ENCODE measurements around the gene KCNQ1OT1.

DNA sequence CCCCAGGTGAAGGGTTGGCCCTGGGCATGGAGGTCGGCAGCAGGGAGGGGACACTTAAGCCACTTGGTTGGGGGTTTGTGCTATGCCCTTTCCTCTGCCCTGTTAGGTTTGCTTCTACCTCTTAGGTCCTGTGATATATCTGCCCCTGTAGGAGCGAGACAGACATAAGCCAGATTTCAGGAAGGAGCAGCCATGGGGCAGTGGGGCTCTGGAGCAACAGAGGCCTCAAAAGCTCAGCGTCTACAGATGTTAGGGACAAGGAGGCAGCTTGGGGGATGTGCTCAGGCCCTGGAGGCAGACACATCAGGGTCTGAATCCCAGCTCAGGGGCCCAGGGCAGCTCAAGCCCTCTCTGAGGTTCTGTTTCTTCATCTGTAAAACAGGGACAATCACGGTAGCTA lies 27.2 kb upstream of the KCNQ1OT1 start:
- TF ChIP-seq ZBTB7A (tag by site-specific recombination; IDR thresholded peaks at IDR 0.05; ENCODE audit: low read depth) (no peak), CTCF (tag by site-specific recombination; IDR thresholded peaks at IDR 0.05) (no peak), ZNF510 (tag by site-specific recombination; IDR thresholded peaks at IDR 0.05; ENCODE audit: insufficient replicate concordance) (no peak), ZNF138 (tag by site-specific recombination; IDR thresholded peaks at IDR 0.05; ENCODE audit: borderline replicate concordance) (no peak), ZNF629 (tag by site-specific recombination; IDR thresholded peaks at IDR 0.05) (no peak), ZNF768 (tag by site-specific recombination; IDR thresholded peaks at IDR 0.05) (no peak), RBAK (tag by site-specific recombination; IDR thresholded peaks at IDR 0.05) (no peak), ZNF660 (tag by site-specific recombination; IDR thresholded peaks at IDR 0.05) (no peak), ZNF274 (IDR thresholded peaks at IDR 0.05; ENCODE audit: low read length) (no peak), ZNF274 (tag by site-specific recombination; IDR thresholded peaks at IDR 0.05; ENCODE audit: borderline replicate concordance) (no peak), ZNF626 (tag by site-specific recombination; IDR thresholded peaks at IDR 0.05) (no peak), SP2 (tag by site-specific recombination; IDR thresholded peaks at IDR 0.05) (no peak), ZNF280D (tag by site-specific recombination; IDR thresholded peaks at IDR 0.05) (no peak)
- TF ChIP-seq, protein P1, sequence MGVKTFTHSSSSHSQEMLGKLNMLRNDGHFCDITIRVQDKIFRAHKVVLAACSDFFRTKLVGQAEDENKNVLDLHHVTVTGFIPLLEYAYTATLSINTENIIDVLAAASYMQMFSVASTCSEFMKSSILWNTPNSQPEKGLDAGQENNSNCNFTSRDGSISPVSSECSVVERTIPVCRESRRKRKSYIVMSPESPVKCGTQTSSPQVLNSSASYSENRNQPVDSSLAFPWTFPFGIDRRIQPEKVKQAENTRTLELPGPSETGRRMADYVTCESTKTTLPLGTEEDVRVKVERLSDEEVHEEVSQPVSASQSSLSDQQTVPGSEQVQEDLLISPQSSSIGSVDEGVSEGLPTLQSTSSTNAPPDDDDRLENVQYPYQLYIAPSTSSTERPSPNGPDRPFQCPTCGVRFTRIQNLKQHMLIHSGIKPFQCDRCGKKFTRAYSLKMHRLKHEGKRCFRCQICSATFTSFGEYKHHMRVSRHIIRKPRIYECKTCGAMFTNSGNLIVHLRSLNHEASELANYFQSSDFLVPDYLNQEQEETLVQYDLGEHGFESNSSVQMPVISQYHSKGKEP (tag by site-specific recombination; IDR thresholded peaks at IDR 0.05), result no peak

Data from HEK293 (cell line).